NCI-H2196 treated with DMSO at 0.1 percent for 48 hours (cell line): ENCODE data around the gene SDCCAG8.

Experiments used
- DNase-seq: peaks from one replicate; lab custom pipeline; 2025; ENCODE audit not compliant: unreplicated experiment; lab: John Stamatoyannopoulos, UW

The SDCCAG8 gene

DNA sequence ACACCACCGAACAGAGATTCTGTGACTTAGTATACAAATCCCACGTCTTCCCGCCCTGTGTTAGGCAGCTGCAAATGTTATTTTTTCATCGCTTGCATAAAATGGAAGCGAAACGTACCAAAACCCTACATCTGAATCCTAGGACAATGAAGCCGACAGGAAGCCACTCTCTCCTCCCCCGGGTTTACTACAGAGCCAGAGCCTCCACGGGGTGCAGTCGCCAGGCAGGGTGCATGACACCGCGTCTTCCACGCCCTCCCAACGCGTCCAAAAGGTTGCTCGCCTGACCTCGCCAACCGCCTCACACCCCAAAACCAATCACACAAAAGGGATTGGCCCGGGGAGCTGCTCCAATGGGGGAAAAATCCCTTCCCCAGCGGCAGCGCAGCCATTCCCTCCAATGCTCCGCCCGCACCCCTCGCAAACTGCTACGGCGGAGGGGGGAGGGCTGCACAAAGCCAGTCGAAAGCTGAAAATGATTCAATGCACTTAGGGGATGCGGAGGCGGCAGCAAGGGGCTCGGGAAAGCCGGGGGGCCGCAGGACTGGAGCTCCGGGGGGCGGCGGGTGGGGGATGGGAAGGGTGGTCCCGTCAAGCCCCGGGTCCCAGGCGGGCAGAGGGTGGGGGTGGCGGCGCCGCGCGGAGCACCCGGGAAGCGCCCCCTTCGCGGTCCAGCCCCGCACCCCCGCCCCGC, 1.5 kb upstream of the SDCCAG8 start:
- no peak for DNase-seq

DNA sequence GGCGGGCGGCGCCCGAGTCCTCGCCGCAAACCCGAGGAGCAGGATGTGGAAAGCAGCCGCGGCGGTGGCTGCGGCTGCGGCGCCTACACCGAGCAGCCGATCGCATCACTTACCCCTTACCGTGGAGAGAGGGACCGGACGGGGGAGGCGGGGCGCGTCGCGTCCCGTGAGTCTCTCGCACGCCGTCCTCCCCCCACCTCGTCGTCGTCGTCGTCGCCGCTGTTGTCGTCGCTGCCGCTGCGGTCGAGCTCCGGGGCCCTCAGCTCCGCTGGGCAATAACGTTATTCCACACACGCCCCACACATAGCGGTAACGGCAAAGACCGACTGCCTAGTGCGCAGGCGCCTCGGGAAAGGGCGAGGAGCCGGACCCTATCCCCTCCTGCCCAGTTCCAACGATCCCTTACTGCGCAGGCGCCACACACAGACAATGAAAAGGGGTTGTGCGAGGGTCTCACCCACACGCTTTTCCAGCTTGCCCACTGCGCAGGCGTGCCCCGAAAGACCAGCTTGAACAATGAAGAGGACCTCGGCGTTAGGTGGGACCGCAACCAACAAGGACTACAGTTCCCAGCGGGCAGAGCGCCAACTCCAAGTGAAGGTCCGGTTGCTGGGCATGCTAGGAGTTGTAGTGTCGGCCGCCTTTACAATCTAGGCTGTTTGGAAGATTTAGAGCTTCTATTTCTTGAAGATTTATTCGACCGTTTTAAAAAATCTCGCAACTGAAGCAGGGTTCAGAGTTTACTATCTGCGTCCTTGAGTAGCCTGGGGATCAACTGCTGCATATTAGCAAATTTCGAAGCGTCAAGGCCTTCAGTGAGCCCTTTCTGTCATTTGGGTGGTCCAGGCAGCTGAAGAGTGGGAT, 682 bp upstream of the SDCCAG8 start, which contains the start of gene CEP170:
TSS of gene CEP170 (minus strand) at position 355 of the 864 bp plus-strand sequence. CDS start 30,001 bp downstream, outside the sequence.
- peak; percentile 74 for DNase-seq

DNA sequence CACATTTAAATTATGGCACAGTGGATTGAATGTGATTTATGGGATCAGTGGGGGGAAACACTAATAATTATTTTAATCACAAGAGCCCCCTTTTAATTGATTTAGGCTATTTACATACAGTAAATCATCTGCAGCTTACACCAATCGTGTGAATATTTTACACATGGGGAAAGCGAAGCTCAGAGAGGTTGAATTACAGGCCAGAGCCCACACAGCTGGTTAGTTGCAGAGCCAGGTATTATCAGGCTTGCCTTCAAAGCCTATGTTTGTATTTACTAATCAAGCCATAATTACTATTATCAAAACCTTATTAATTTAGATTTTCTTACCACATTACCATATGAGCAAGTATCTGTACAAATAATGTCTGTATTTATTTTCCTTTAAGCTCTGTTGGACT, 749 bp downstream of the SDCCAG8 start:
- DNase-seq, result no peak

DNA sequence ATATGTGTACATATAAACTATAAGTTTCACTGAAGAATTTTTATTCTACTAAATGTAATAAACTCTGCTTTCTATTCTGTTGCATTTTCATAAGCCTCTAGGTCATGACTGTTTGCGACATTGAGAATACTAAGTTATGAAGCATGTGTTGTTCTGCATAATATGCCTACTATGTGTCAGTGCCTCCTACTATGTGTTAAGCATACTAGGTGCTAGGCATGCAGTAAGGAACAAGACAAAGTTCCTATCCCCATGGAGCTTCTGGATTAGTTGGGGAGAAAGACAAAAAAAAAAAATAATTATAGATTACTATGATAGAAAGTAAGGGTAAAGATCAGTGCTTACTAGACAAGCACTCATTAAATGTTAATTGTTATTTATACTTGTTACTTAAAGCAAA, 1.3 kb downstream of the SDCCAG8 start:
- DNase-seq, result no peak

DNA sequence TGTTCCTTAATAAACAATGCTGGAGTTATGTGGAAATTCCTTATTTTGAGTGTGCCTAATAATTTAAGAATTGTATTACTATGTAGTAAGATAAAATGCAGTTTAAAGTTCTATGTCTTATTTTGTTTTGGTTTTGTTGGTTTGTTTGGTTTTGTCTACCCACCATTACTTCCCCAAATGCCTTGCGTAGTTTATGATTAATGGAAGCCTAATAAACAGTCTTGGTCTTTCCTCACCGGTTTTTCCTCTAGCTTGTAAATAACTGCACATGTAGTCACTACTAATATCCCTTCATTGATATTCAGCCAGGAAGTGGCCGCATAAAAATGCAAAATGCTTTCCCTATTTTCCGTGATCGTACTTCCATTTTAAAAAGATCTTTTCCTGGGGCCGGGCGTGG, 2.9 kb downstream of the SDCCAG8 start:
- no peak for DNase-seq

DNA sequence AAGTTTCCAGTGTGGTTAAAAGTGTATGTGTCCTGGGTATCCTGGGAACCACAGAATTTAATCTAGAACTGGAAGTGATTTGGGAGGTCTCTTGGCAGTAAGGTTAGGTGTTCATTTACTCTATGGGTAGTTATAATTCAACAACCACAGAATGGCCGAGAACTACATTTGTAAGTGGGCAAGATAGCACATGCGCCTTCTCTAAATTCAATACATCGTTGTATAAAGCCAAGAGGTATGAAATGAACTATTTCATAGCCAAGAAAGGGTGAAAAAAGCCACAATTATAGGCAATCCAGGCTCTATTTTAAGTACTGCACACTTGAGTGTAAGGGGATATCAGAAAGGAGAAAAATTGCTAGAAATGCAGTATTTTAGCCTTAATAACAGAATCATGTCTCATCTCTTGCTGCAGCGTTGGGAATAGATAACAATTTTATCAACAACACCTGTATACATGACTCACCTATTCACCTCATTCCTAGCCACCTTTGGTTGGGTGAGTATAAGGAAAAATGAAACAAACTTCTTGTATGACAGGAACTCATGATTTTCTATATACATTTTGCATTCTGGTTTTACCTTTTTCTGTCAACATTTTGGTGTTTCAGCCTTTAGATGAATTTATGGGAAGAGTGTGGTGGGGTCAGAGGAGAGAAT, 4.5 kb downstream of the SDCCAG8 start:
- no peak for DNase-seq

DNA sequence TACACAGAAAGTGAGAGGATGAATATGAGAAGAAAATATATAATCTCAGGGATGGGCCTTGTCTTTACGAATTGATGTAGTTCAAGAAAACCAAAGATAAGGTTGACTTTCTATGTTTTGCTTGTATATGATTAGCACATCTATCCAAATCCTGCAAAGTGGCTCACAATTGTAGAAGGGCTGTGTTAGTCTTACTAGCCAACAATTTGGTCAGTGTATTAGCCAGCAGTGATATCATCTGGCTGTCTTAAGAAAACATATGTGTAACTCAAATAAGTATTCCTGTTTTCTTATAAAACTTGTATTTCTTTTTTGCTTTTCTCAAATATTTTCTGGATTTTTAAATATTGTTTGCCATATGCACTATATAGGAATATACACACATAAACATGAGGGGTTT, 5.5 kb downstream of the SDCCAG8 start:
- DNase-seq, result no peak

DNA sequence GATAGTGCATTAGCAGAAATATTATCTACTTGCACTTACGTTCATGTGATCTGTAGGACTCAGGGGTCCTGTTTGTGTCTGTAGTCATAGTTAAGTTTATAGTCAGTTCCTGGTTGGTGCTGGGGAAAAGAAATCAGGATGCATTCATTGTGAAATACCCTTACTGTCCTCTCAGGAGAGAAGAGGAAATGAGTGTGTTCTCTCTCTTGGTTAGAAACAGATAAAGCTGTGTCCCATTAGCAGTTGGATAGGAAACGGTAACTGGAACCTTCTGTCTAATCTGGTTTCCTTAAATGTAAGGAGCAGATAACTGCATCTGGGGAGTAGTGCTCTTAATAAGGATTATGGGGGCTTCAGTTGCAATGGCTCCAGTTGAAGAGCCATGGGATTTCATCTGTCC, 8.9 kb downstream of the SDCCAG8 start:
- DNase-seq, result no peak

DNA sequence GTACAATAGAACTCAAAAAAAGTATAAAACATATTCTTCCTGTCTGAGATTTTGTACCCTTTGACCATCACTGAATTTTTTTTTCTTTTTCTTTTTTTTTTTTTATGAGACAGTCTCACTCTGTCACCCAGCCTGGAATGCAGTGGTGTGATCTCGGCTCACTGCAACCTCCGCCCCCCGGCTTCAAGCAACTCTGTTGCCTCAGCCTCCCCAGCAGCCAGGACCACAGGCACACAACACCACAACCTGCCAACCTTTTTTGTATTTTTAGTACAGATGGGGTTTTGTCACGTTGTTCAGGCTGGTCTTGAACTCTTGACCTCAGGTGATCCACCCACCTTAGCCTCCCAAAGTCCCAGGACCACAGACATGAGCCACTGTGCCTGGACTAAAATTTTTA, 10.4 kb downstream of the SDCCAG8 start:
- DNase-seq, result no peak

DNA sequence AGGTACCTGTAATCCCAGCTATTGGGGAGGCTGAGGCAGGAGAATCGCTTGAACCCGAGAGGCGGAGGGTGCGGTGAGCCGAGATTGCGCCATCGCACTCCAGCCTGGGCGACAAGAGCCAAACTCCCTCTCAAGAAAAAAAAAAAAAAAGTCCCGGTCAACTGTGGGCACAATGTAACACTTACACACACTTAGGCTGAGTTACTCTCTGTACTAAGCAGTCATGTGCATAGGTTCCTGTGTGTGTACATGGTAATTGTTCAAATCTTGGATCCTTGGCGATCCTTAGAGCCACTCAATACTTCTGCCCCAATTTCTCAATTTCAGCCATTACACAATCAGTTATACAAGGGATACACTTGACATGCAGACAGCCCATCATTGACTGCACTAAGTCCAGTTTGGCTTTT, 11.6 kb downstream of the SDCCAG8 start:
- no peak for DNase-seq

DNA sequence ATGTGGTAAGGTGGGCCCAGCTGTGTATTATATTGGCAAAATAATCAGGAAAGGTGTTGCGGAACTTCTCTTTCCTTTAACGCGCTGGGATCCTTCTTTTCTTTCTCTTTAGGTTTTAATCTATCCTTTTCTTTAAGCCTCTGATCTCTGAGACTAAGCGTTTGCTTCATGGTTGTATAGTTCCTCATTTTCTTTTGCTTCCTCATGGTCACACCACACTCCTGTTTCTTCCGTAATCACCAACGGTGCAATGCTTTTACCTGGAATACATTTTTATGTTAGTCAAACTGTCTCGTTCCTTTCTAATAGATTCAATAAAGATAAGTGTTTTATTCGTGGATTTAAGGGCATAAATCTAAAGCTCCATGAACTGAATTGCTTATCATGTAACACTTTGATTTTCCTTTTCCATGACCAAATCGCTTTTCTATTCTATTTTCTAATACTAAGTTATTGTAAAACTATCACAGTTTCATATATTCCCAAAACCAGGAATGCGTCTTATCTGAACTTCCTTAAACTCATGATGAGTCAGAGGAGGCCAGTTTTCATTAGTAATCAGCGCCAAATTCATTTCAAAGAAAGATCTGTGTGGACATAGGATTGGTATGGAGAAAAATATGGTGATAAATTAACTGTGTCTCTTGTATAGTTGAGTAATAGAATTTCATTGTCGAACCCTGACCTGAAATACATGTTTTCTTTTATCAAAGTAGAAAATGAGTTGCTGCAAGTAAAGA, 12.2 kb downstream of the SDCCAG8 start:
- DNase-seq, result no peak

DNA sequence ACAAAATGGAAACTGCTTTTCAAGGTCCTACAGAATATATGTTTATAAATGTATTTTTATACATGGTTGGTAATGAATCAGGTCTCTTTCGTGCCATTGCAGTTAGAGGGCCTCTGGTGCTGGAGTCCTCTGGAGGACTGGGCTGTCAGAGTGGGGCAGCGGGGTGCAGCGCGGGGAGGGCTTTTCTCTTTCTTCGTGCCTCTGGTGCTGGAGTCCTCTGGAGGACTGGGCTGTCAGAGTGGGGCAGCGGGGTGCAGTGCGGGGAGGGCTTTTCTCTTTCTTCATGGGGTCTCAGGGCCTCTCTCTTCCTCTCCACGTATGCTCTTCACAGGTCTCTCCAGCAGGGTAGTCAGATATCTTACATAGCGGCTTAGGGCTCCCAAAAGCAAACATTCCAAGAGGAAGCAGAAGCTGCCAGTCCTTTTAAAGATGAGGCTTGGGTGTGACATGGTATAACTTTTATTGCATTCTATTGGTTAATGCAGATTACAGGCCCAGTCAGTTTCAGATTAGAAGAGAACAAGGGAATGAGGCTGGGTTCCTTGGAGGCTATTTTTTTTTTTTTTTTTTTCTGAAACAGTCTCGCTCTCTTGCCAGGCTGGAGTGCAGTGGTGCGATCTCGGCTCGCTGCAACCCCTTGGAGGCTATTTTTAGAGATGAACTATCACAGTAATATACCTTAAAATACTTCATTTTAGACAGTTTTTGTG, 13.1 kb downstream of the SDCCAG8 start:
- no peak for DNase-seq

DNA sequence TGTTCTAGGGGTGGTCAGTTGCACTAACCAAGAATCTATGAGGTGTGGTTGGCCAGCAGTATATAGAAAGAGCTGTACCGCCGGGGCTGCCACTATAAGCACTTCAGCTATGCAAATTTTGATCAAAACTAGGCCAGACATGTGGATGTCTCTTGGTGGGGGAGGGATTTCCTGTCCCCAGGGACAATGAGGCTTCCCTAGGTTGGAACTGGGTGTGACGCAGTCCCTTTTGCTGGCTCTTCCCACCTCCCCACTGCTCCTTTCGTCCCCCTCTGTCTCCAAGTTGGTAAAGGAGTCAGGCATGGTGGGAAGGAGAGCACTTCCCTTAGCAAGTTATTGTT, 13.6 kb downstream of the SDCCAG8 start:
- DNase-seq, result no peak

DNA sequence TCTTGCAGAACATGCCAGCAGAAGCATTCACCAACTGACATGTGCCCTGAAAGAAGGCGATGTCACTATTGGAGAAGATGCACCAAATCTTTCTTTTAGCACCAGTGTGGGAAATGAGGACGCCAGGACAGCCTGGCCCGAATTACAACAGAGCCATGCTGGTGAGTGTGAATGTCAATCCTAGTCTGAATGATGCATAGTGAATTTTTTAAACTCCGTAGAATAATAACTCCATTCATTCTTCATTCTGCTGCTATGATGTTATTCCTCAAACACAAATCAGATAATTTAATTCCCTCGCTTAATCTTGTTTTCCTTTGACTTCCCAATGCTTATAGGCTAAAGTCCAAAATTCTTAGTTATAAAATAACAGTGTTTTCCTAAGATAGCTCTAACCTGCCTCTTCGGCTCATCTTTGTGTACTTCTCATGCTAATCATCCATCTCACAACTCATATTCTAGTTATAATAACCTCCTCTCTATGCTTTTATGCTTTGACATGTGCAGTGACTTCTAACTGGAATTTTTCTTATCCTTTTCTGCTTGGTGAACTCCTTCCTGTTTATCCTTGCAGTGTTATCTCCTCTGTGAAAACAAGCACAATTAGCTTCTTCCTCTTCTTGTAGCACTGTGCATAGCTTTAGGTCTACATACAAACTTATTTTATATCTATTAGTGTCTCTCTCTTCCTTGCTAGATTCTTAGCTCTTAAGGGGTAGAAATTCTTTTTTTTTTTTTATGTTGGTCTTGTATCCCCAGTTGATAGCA, 14.4 kb downstream of the SDCCAG8 start:
- no peak for DNase-seq

DNA sequence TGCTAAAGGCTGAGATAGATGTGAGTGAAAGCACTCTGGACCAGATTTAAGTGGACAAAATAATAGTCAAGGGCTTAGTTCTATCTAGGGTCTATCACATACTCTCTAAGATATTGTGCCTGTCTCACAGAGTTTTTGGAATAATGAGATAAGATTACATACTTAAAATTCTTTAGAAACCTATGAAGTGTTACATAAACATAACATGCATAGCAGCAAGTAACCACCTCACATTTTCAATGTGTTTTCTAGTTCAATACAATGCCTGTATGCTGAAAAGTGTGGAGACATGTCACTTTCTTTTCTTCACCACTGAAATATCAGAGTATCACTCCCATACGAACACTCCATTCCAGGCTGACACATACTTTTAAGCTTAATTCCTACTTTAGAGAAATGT, 16.2 kb downstream of the SDCCAG8 start:
- no peak for DNase-seq

DNA sequence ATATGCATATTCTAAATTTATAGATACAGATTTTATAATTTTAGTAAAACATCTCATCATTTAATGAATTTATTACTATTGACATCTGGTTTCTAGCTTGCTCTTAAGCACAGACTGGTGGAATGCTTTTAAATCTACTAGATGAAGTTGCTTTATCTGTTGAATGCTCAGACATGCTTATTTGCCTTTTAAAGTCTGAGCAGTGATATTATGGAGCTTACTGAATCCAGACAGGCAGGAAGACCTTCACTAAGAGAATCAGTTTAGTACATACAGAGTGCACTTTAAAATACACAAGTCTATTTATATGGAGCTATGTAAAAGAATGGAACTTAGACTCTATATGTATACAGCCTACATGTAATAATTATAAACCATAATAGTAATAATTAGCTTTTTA, 16.6 kb downstream of the SDCCAG8 start:
- no peak for DNase-seq

DNA sequence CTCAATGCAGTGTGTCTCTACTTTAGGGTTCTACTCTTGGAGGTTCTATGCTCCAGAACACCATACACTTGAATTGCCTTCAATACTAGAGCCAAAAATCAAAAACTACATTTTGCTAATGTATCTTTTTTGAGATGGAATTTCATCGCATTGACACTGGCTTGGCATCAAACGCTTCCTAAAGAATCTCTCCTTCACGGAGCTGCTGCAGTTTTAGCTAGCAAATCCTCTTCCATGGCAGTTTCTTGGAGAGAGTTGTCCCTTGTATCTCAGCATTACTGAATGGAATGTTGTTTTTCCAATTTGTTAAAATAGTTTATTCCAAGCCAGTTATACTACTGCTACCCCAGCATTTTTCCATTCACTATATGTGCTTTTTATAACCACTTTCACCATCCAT, 17.7 kb downstream of the SDCCAG8 start:
- DNase-seq, result no peak

DNA sequence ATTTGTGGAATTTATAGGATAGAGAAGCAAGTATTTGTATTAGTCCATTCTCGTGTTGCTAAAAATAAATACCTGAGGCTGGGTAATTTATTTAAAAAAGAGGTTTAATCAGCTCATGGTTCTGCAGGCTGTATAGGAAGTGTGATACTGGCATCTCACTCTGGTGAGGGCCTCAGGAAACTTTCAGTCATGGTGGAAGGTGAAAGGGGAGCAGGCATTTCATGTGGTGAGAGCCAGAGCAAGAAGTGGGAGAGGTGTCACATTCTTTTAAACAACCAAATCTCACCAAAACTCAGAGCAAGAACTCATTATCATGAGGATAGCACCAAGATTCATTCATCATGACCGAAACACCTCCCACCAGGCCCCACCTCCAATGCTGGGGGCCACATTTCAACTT, 18.1 kb downstream of the SDCCAG8 start:
- no peak for DNase-seq

DNA sequence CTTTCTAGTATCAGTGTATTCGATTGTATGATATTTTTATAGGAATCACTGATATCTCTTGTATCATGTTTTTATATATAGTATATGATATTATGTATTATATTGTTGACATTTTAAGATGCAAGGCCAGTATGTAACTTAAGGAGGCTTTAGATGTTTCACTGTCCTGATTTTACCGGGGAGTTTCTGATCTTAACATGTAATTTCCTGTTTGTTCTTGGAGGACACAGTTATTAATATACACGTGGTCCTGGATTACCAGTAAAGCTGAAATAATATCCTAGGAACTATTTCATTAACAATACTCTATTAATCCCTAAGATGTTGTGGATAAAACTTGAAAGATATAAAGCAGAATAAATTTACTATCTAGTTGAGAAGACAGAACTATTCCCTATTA, 19.5 kb downstream of the SDCCAG8 start:
- no peak for DNase-seq

DNA sequence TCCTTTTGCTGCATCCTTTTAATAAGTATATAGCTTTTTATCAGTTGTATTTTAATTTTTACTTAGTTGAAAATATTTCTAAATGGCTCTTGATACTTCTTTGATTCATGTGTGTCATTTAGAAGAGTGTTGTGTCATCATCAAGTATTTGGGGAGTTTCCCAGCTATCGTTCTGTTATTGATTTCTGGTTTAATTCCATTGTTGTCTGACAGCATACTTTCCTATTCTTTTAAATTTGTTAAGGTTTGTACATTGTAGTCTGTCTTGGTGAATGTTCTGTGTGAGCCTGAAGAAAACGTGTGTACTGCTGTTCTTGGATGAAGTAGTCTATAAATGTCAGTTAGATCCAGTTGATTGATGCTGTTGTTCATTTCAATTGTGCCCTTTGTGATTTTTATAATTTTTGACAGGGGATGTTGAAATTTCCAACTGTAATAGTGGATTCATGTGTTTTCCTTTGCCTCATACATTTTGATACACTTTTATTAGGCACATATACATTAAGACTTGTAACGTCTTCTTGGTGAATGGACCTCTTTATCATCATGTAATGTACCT, 24.8 kb downstream of the SDCCAG8 start:
- DNase-seq, result no peak
